Stimulated activated CD4-positive, alpha-beta T cell treated with anti-CD3 and anti-CD28 coated beads, Interleukin-4, amount 100 ng/mL, for 1 hour (primary cell): ENCODE results near the gene IRF3.

Source experiments
- DNase-seq: peaks from one replicate; pipeline ENCODE4 v3.0.0-alpha.2; 2020

IRF3 gene

DNA sequence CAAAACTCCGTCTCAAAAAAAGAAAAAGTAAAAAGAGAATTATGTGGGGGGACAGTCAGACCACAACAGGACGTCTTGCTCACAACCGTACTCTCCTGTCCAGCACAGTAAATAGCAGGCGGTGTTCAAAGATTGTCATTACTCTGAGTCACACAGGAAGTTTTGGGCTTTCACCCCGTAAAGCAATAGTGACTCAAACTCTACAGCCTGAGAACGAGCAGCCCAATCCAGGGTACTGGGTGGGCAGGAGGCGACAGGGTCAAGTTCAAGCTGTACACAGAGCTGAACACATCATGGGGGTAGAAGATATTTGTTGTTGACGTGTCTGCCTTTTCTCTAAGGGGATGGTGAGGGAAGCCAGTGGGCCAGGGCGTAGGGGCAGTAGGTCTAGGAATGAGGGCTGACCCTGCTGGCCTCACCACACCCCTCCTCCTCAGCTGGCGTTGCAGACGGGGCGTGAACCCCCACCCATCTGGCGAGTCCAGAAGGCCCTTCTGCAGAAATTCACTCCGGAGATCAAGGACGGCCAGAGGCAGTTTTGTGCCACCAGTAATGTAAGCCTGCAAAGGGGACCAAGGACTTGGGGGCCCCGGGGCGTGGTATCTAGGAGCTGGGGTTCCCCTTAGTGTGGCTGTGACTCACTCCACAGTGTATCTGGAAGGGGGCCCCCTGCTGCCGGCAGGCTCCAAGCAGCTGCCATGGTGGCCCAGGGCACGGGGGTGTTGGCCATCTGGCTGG is 51.4 kb downstream of the IRF3 start:
- no peak for DNase-seq

DNA sequence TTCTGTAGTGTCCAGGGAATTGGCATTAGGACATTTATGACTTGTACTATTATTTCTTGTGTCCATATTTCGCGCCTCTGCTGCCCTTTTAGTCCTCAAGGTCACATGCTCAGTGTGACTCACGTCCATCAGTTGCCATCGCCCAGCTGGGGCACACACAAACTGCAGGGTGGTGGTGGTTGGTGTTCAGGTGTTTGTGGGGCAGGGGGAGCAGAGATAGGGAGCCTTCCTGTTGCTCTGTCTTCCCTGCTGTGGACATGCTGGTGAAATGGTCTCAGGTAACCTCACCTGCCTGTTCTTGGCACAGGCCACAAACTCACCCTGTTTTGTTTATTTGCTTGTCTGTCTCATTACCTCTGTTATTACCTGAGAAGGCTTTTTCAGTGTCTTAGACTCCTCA is 52.3 kb downstream of the IRF3 start:
- DNase-seq: no peak
